ENCODE results near the gene COX10.
"Not testable (repeated sequence)": the region's sequence is repeated elsewhere in the genome, so short reads cannot be mapped to it uniquely, and the experiment has no call there.

COX10 gene

GRCh38 chr17:14214271-14214670 is 145.0 kb downstream of the COX10 start:
- TF ChIP-seq CTCF (IDR thresholded peaks at IDR 0.05), result no peak

GRCh38 chr17:14222611-14223010 is 153.3 kb downstream of the COX10 start:
- no peak for TF ChIP-seq CTCF (IDR thresholded peaks at IDR 0.05)

GRCh38 chr17:14225254-14225980 is 156.1 kb downstream of the COX10 start:
- TF ChIP-seq CTCF (IDR thresholded peaks at IDR 0.05), result no peak

GRCh38 chr17:14227052-14227451 is 157.7 kb downstream of the COX10 start:
- TF ChIP-seq CTCF (IDR thresholded peaks at IDR 0.05), result no peak

- TF ChIP-seq CTCF (IDR thresholded peaks at IDR 0.05), result no peak
Observed at GRCh38 chr17:14228903-14229302, 159.6 kb downstream of the COX10 start.

- not testable (repeated sequence) for TF ChIP-seq CTCF (IDR thresholded peaks at IDR 0.05)
Observed at GRCh38 chr17:14236762-14237161, 167.5 kb downstream of the COX10 start, which contains the start of gene CDRT15. Gene CDRT15 (minus strand): TSS chr17:14236862. CDS start chr17:14236833, 29 bp downstream.

- no peak for TF ChIP-seq CTCF (IDR thresholded peaks at IDR 0.05)
Observed at GRCh38 chr17:14245002-14245401, 175.7 kb downstream of the COX10 start.

GRCh38 chr17:14245629-14246028 is 176.3 kb downstream of the COX10 start:
- no peak for TF ChIP-seq CTCF (IDR thresholded peaks at IDR 0.05)
